Thyroid gland (tissue), 4 donors: ENCODE results near the gene TRAF3IP3. TPM values are rescaled to one million over a fixed set of nuclear protein-coding genes. Genes with fewer than 3 reads are reported as not detected.

Experiments used
- DNase-seq, 2 donors: peaks; one replicate each; pipeline ENCODE4 v3.0.0-alpha.2; 2019
- H3K27ac ChIP-seq, 3 donors: fragments of 200-600 bp; sonication (generic); 1 replicate in 2 of 3; 2 replicates in 1 of 3; pipeline ENCODE4 v1.5.1; 2016 to 2019; ENCODE audit warnings: mild to moderate bottlenecking in 1 of 3, moderate library complexity in 1 of 3
- H3K27me3 ChIP-seq: fragments of 200-600 bp; sonication (generic); one replicate; pipeline ENCODE4 v1.5.1; 2019
- H3K36me3 ChIP-seq, 2 donors: fragments of 200-600 bp; sonication (generic); one replicate each; pipeline ENCODE4 v1.5.1; 2016 to 2019
- H3K4me1 ChIP-seq, 2 donors: fragments of 200-600 bp; sonication (generic); one replicate each; pipeline ENCODE4 v1.5.1; 2017 to 2019
- H3K4me3 ChIP-seq, 3 donors: fragments of 200-600 bp; sonication (generic); replicated peaks in 1 of 3; 1 replicate in 2 of 3; 2 replicates in 1 of 3; pipeline ENCODE4 v1.5.1; 2016; ENCODE audit warnings: mild to moderate bottlenecking in 1 of 3
- H3K9me3 ChIP-seq: fragments of 200-600 bp; sonication (generic); one replicate; pipeline ENCODE4 v1.5.1; 2017
- CTCF ChIP-seq, 6 experiments: fragments of 200-600 bp in 3 of 6; fragments of 450-650 bp in 3 of 6; sonication (generic) in 3 of 6; IDR thresholded peaks; one replicate each; pipeline ENCODE4 v1.5.1; 2016 to 2019; ENCODE audit warnings: antibody characterized with exemption in 6 of 6, mild to moderate bottlenecking in 2 of 6, inconsistent platforms in 1 of 6, moderate library complexity in 1 of 6
- POLR2A ChIP-seq, 2 donors: fragments of 450-650 bp; IDR thresholded peaks; one replicate each; pipeline ENCODE4 v1.6.1; 2017; ENCODE audit warnings: antibody characterized with exemption in 2 of 2, mild to moderate bottlenecking in 2 of 2, moderate library complexity in 1 of 2
- WGBS, 2 donors: methylation state at CpG; one replicate each; pipeline ENCODE4 v1.1.5; 2017; 5-methylcytosine and 5-hydroxymethylcytosine counted together
- intact Hi-C: fragments of 100-400 bp; cut with DNase I; formaldehyde crosslinking; loops from one replicate; pipeline ENCODE4 v1.15.1; 2023
- total RNA-seq, 4 donors: library from RNA; depleted of rRNA; stranded (reverse); fragments of >200 nt; gene quantifications; one replicate each; pipeline ENCODE4 v1.2.3, GENCODE V29; 2016

TRAF3IP3 gene
- total RNA-seq, 4 donors from 2014 or later: 0.93 to 2.8 (median 2.3) TPM

- Histone ChIP-seq H3K4me1 (no peaks in the 10 kb centered on the region), H3K27me3 (no peaks in the 10 kb centered on the region), H3K9me3 (no peaks in the 10 kb centered on the region), H3K4me3 (no peak overlapping the region), H3K36me3 (no peaks in the 10 kb centered on the region), H3K27ac (no peak overlapping the region)
- WGBS, 2 donors: 91 to 96% methylated on average over 4 of the region's 4 CpGs
- no peak for DNase-seq
- TF ChIP-seq CTCF (IDR thresholded peaks at IDR 0.05) (no peak), POLR2A (IDR thresholded peaks at IDR 0.05) (no peak)
- intact Hi-C loops: no loop called here
These were observed 35.5 kb upstream of the TRAF3IP3 start for GRCh38 chr1:209720326-209720725.

GRCh38 chr1:209720826-209721225, 35.0 kb upstream of the TRAF3IP3 start:
- 71 to 78% methylated on average over 2 of the region's 2 CpGs for WGBS, 2 donors
- TF ChIP-seq CTCF (IDR thresholded peaks at IDR 0.05) (no peak), POLR2A (IDR thresholded peaks at IDR 0.05) (no peak)
- H3K4me3 ChIP-seq: no peak overlapping the region
- DNase-seq: no peak
- no peaks in the 10 kb centered on the region for H3K27me3 ChIP-seq
- H3K9me3 ChIP-seq: no peaks in the 10 kb centered on the region
- no peaks in the 10 kb centered on the region for H3K4me1 ChIP-seq
- intact Hi-C loops: no loop called here
- no peaks in the 10 kb centered on the region for H3K36me3 ChIP-seq
- no peak overlapping the region for H3K27ac ChIP-seq

GRCh38 chr1:209721323-209721722, 34.5 kb upstream of the TRAF3IP3 start:
- intact Hi-C loops: no loop called here
- 85 to 97% methylated on average over 1 of the region's 1 CpG for WGBS, 2 donors
- Histone ChIP-seq H3K36me3 (no peaks in the 10 kb centered on the region), H3K9me3 (no peaks in the 10 kb centered on the region), H3K27ac (no peak overlapping the region), H3K4me1 (no peaks in the 10 kb centered on the region), H3K27me3 (no peaks in the 10 kb centered on the region), H3K4me3 (no peak overlapping the region)
- no peak for DNase-seq
- no peak for TF ChIP-seq POLR2A (IDR thresholded peaks at IDR 0.05)
- TF ChIP-seq CTCF (IDR thresholded peaks at IDR 0.05): no peak

GRCh38 chr1:209723265-209723664, 32.6 kb upstream of the TRAF3IP3 start:
- Histone ChIP-seq H3K9me3 (no peaks in the 10 kb centered on the region), H3K36me3 (no peaks in the 10 kb centered on the region), H3K4me3 (no peak overlapping the region), H3K27me3 (no peaks in the 10 kb centered on the region), H3K4me1 (no peaks in the 10 kb centered on the region), H3K27ac (no peak overlapping the region)
- TF ChIP-seq CTCF (IDR thresholded peaks at IDR 0.05) (no peak), POLR2A (IDR thresholded peaks at IDR 0.05) (no peak)
- intact Hi-C loops: no loop called here
- DNase-seq: no peak
- 96 to 99% methylated on average over 3 of the region's 3 CpGs for WGBS, 2 donors

- Histone ChIP-seq H3K36me3 (no peaks in the 10 kb centered on the region), H3K4me3 (no peak overlapping the region), H3K27me3 (no peaks in the 10 kb centered on the region), H3K27ac (no peak overlapping the region), H3K4me1 (no peaks in the 10 kb centered on the region), H3K9me3 (no peaks in the 10 kb centered on the region)
- TF ChIP-seq POLR2A (IDR thresholded peaks at IDR 0.05) (no peak), CTCF (IDR thresholded peaks at IDR 0.05) (no peak)
- 74 to 79% methylated on average over 3 of the region's 3 CpGs for WGBS, 2 donors
- intact Hi-C loops: no loop called here
- DNase-seq: no peak
These were observed 31.8 kb upstream of the TRAF3IP3 start for GRCh38 chr1:209723756-209724693.
